HG03439 (cell line): ENCODE measurements around the gene PTPN14.

Source experiments
- ATAC-seq: cut with Tn5 transposase; IDR thresholded peaks from one replicate; pipeline ENCODE4 v1.9.1; 2021; ENCODE audit warnings: mild to moderate bottlenecking, moderate library complexity; ENCODE audit not compliant: unreplicated experiment

The PTPN14 gene

GRCh38 chr1:214342525-214342924 lies 208.9 kb downstream of the PTPN14 start:
- ATAC-seq, result no peak

GRCh38 chr1:214341932-214342331 lies 209.5 kb downstream of the PTPN14 start:
- ATAC-seq, result no peak

- no peak for ATAC-seq
Measured at GRCh38 chr1:214341459-214341858, 209.9 kb downstream of the PTPN14 start.

GRCh38 chr1:214338212-214338611 lies 213.2 kb downstream of the PTPN14 start:
- ATAC-seq, result no peak

GRCh38 chr1:214337511-214337910 lies 213.9 kb downstream of the PTPN14 start:
- ATAC-seq, result no peak

GRCh38 chr1:214337015-214337414 lies 214.4 kb downstream of the PTPN14 start:
- no peak for ATAC-seq

- no peak for ATAC-seq
Measured at GRCh38 chr1:214335567-214335966, 215.8 kb downstream of the PTPN14 start.

GRCh38 chr1:214332946-214333798 lies 218.2 kb downstream of the PTPN14 start:
- ATAC-seq, result no peak

- ATAC-seq, result no peak
Measured at GRCh38 chr1:214331827-214332423, 219.5 kb downstream of the PTPN14 start.

GRCh38 chr1:214331180-214331579 lies 220.2 kb downstream of the PTPN14 start:
- no peak for ATAC-seq

- no peak for ATAC-seq
Measured at GRCh38 chr1:214330715-214331114, 220.7 kb downstream of the PTPN14 start.

GRCh38 chr1:214330222-214330621 lies 221.2 kb downstream of the PTPN14 start:
- ATAC-seq, result no peak

GRCh38 chr1:214329470-214330220 lies 221.8 kb downstream of the PTPN14 start:
- ATAC-seq, result no peak

GRCh38 chr1:214328770-214329469 lies 222.5 kb downstream of the PTPN14 start:
- peak; percentile 96 for ATAC-seq

- ATAC-seq, result no peak
Measured at GRCh38 chr1:214327514-214327913, 223.9 kb downstream of the PTPN14 start.

- ATAC-seq, result peak; percentile 43
Measured at GRCh38 chr1:214326406-214326805, 225.0 kb downstream of the PTPN14 start.

GRCh38 chr1:214324896-214325800 lies 226.3 kb downstream of the PTPN14 start:
- ATAC-seq, result no peak

GRCh38 chr1:214321705-214322453 lies 229.5 kb downstream of the PTPN14 start:
- peak; percentile 73 for ATAC-seq

- ATAC-seq, result no peak
Measured at GRCh38 chr1:214319938-214320337, 231.5 kb downstream of the PTPN14 start.
